Endothelial cell of umbilical vein (primary cell): Measurements from ENCODE around the gene ARID5A. TPM values are rescaled to one million over a fixed set of nuclear protein-coding genes. Genes with fewer than 3 reads are reported as not detected.

ENCODE experiments used
- BruUV-seq: library from RNA; stranded (reverse); fragments of 400-500 nt; replicated peaks from 2 replicates; lab custom pipeline; 2021; lab: Mats Ljungman, UMichigan
- CTCF ChIA-PET: fragments of 300-600, 350-600 bp; sonication (Branson Sonifier 250); formaldehyde crosslinking; loops from one replicate; lab custom pipeline; 2021; ENCODE audit warnings: antibody characterized with exemption, inconsistent platforms; lab: Charles Lee
- POLR2A ChIA-PET: fragments of 300-600, 350-600 bp; sonication (Branson Sonifier 250); formaldehyde crosslinking; loops from one replicate; lab custom pipeline; 2021; ENCODE audit warnings: antibody characterized with exemption, inconsistent platforms; lab: Charles Lee
- DNase-seq: peaks from one replicate; pipeline ENCODE4 v3.0.0-alpha.2; 2011; ENCODE audit warnings: low read depth, low spot score
- FAIRE-seq: peaks from 2 replicates; lab custom pipeline; 2011; peaks lifted over from hg19 to GRCh38; lab: Jason Lieb, UNC
- H2AFZ ChIP-seq: 2 replicates; pipeline ENCODE4 v1.6.0; 2012; ENCODE audit warnings: low read depth, low read length, control low read depth, inconsistent platforms
- H3K27ac ChIP-seq: 2 replicates; pipeline ENCODE4 v1.5.1; 2011; ENCODE audit warnings: low read depth, mild to moderate bottlenecking, control low read depth, low read length, moderate library complexity; ENCODE audit not compliant: insufficient read depth
- H3K27me3 ChIP-seq, 2 experiments: 2 replicates each; pipeline versions ENCODE4 v1.6.0 to v1.6.1; 2011; ENCODE audit warnings: low read length in 2 of 2, mixed read lengths in 1 of 2; ENCODE audit not compliant: control insufficient read depth in 2 of 2, insufficient read depth in 2 of 2
- H3K36me3 ChIP-seq, 2 experiments: 2 replicates in 1 of 2; 3 replicates in 1 of 2; pipeline ENCODE4 v1.5.1; 2011; ENCODE audit warnings: low read length in 2 of 2, mild to moderate bottlenecking in 1 of 2, moderate library complexity in 1 of 2; ENCODE audit not compliant: control insufficient read depth in 2 of 2, insufficient read depth in 2 of 2; ENCODE audit errors: extremely low read depth in 1 of 2
- H3K4me1 ChIP-seq: 3 replicates; pipeline ENCODE4 v1.5.1; 2011; ENCODE audit warnings: mild to moderate bottlenecking, low read length; ENCODE audit not compliant: control insufficient read depth, insufficient read depth; ENCODE audit errors: extremely low read depth
- H3K4me2 ChIP-seq: 2 replicates; pipeline ENCODE4 v1.6.1; 2011; ENCODE audit warnings: low read length, control low read depth, mixed read lengths; ENCODE audit not compliant: insufficient read depth
- H3K4me3 ChIP-seq, 3 experiments: fragments of 200-600 bp in 1 of 3; sonication (generic), shearing (Covaris generic) in 1 of 3; replicated peaks in 1 of 3; 2 replicates each; pipeline ENCODE4 v1.5.1; 2011 to 2016; ENCODE audit warnings: control low read depth in 3 of 3, low read length in 3 of 3, mild to moderate bottlenecking in 2 of 3, inconsistent platforms in 1 of 3, low read depth in 1 of 3, moderate library complexity in 1 of 3; ENCODE audit not compliant: insufficient read depth in 1 of 3
- H3K79me2 ChIP-seq: 2 replicates; pipeline ENCODE4 v1.6.0; 2012; ENCODE audit warnings: low read length, inconsistent platforms; ENCODE audit not compliant: control insufficient read depth, insufficient read depth
- H3K9ac ChIP-seq: replicated peaks from 2 replicates; pipeline ENCODE3; 2011; ENCODE audit warnings: low read length, control low read depth; ENCODE audit not compliant: insufficient read depth; ENCODE audit errors: extremely low read depth
- H3K9me1 ChIP-seq: replicated peaks from 3 replicates; pipeline ENCODE4 v1.6.0; 2011; ENCODE audit warnings: mild to moderate bottlenecking, low read length; ENCODE audit not compliant: control insufficient read depth, insufficient read depth; ENCODE audit errors: extremely low read depth
- H3K9me3 ChIP-seq: replicated peaks from 2 replicates; pipeline ENCODE4 v1.5.1; 2012; ENCODE audit warnings: low read length, inconsistent platforms; ENCODE audit not compliant: control insufficient read depth, insufficient read depth
- H4K20me1 ChIP-seq: replicated peaks from 2 replicates; pipeline ENCODE3; 2011; ENCODE audit warnings: mild to moderate bottlenecking, low read length; ENCODE audit not compliant: control insufficient read depth, insufficient read depth; ENCODE audit errors: extremely low read depth
- CTCF ChIP-seq, 2 donors: IDR thresholded peaks; 1 replicate in 1 of 2; 2 replicates in 1 of 2; pipeline ENCODE4 v1.5.1; 2011; ENCODE audit warnings: low read length in 2 of 2, mild to moderate bottlenecking in 2 of 2, moderate library complexity in 2 of 2, control low read depth in 1 of 2, inconsistent platforms in 1 of 2, low read depth in 1 of 2; ENCODE audit not compliant: insufficient read depth in 1 of 2; ENCODE audit errors: extremely low read depth in 1 of 2
- EZH2 ChIP-seq: IDR thresholded peaks from 2 replicates; pipeline ENCODE4 v1.6.1; 2012; ENCODE audit warnings: borderline replicate concordance, low read depth, mild to moderate bottlenecking, moderate library complexity, low read length, inconsistent platforms; ENCODE audit not compliant: severe bottlenecking
- FOS ChIP-seq: IDR thresholded peaks from 2 replicates; pipeline ENCODE4 v1.6.1; 2011; ENCODE audit warnings: mild to moderate bottlenecking, low read length, moderate library complexity, borderline replicate concordance; ENCODE audit not compliant: insufficient read depth
- GATA2 ChIP-seq: IDR thresholded peaks from 2 replicates; pipeline ENCODE4 v1.7.0; 2011; ENCODE audit warnings: low read depth, mild to moderate bottlenecking, moderate library complexity, mixed read lengths, low read length; ENCODE audit not compliant: insufficient read length, insufficient read depth
- JUN ChIP-seq: IDR thresholded peaks from 2 replicates; pipeline ENCODE4 v1.6.1; 2011; ENCODE audit warnings: borderline replicate concordance, low read depth; ENCODE audit not compliant: insufficient read length, insufficient read depth
- MAX ChIP-seq: IDR thresholded peaks from 2 replicates; pipeline ENCODE4 v1.6.1; 2011; ENCODE audit not compliant: insufficient read depth, insufficient read length
- MYC ChIP-seq: IDR thresholded peaks from one replicate; pipeline ENCODE4 v1.6.1; 2011; ENCODE audit warnings: mild to moderate bottlenecking, low read depth, low read length
- POLR2A ChIP-seq: IDR thresholded peaks from 2 replicates; pipeline ENCODE4 v1.6.1; 2012; ENCODE audit warnings: low read depth, mild to moderate bottlenecking, control low read depth, low read length
- POLR2AphosphoS5 ChIP-seq: IDR thresholded peaks from 2 replicates; pipeline ENCODE4 v1.6.1; 2012; ENCODE audit warnings: low read depth, mild to moderate bottlenecking, control low read depth, low read length, moderate library complexity; ENCODE audit not compliant: insufficient read depth
- dilution Hi-C: fragments of 300-500 bp; cut with MboI; formaldehyde crosslinking; loops from one replicate; pipeline ENCODE4 v1.15.0; 2019; ENCODE audit warnings: low sequenced_read_pairs; ENCODE audit not compliant: extremely low pct_ligation_motif_present
- intact Hi-C: fragments of 100-400 bp; cut with micrococcal nuclease; formaldehyde crosslinking; loops from one replicate; pipeline ENCODE4 v1.10.0; 2022
- polyA plus RNA-seq, 4 experiments: library from polyadenylated mRNA; depleted of rRNA in 3 of 4; stranded (reverse) in 3 of 4; unstranded in 1 of 4; fragments of >200 nt; gene quantifications; 2 replicates each; pipeline versions ENCODE4 v1.2.1 to v1.2.3, GENCODE V29; 2011 to 2012; ENCODE audit warnings: missing spikeins in 1 of 4
- total RNA-seq: library from RNA; stranded (reverse); gene quantifications from 2 replicates; pipeline ENCODE4 v1.2.3, GENCODE V29; 2021

ARID5A gene
- total and polyA plus RNA-seq, 2 donors (not counting 3 experiments of a cell fraction or from before 2014, with no cell fraction given), result 18.0 to 24.7 TPM

DNA sequence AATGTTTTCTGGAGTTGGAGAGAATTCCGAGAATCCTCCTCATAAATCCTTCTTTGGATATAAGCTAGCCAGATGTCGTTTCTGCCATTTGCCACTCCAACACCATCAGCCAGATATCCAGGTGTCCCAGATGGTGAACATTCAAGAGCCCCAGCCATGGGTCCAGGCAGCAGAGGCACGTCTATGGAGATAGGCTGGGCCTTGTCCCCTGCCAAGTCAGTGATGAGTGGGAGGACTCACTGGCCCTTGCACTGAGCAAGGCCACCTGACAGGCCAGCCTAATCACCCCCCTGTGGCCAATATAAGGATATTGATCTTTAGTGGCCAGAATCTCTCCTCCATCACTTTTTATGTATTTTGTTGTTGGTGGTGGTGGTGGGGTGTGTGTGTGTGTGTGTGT, 28.0 kb downstream of the ARID5A start:
- no peak for TF ChIP-seq GATA2
- TF ChIP-seq POLR2AphosphoS5, result no peak
- TF ChIP-seq CTCF (IDR thresholded peaks at IDR 0.05; ENCODE audit: extremely low read depth in 1 of 2, insufficient read depth in 1 of 2, low read depth in 1 of 2, low read length in 2 of 2), result no peak
- TF ChIP-seq JUN, result no peak
- TF ChIP-seq MAX, result no peak
- no peak for TF ChIP-seq POLR2A
- TF ChIP-seq FOS, result no peak
- no peak for TF ChIP-seq MYC
- TF ChIP-seq EZH2, result no peak
- Histone ChIP-seq H3K9me1 (no peaks in the 10 kb centered on the region), H3K79me2 (no peaks in the 10 kb centered on the region), H3K4me3 (no peak overlapping the region), H3K9me3 (no peaks in the 10 kb centered on the region), H2AFZ (no peak overlapping the region), H3K27ac (no peak overlapping the region), H3K36me3 (no peaks in the 10 kb centered on the region), H3K9ac (no peak overlapping the region), H3K4me2 (no peak overlapping the region), H3K27me3 (no peaks in the 10 kb centered on the region), H4K20me1 (no peaks in the 10 kb centered on the region), H3K4me1 (no peaks in the 10 kb centered on the region)
- BruUV-seq, result no TSS peak
- CTCF ChIA-PET, result interaction anchor here (6.4 kb wide), 1 partner anchor 10 kb away, joined by 51 read pairs; no protein-coding TSS in a partner anchor
- POLR2A ChIA-PET, result no interaction called here
- intact Hi-C loops, result no loop called here
- DNase-seq (no peak), FAIRE-seq (no peak)
- dilution Hi-C loops, result no loop called here
